GM18867 (cell line): ENCODE measurements around the gene TMEM150C.

Source experiments
- ATAC-seq: cut with Tn5 transposase; IDR thresholded peaks from one replicate; pipeline ENCODE4 v1.9.1; 2021; ENCODE audit warnings: mild to moderate bottlenecking, moderate library complexity; ENCODE audit not compliant: unreplicated experiment

Gene TMEM150C

GRCh38 chr4:82519072-82519471 is 42.7 kb downstream of the TMEM150C start:
- no peak for ATAC-seq

- ATAC-seq, result no peak
These were observed 44.7 kb downstream of the TMEM150C start for GRCh38 chr4:82517043-82517442.

GRCh38 chr4:82515705-82516104 is 46.1 kb downstream of the TMEM150C start:
- no peak for ATAC-seq

GRCh38 chr4:82513382-82513781 is 48.4 kb downstream of the TMEM150C start:
- ATAC-seq, result no peak

GRCh38 chr4:82510216-82510615 is 51.6 kb downstream of the TMEM150C start:
- no peak for ATAC-seq

GRCh38 chr4:82508806-82509428 is 52.9 kb downstream of the TMEM150C start:
- ATAC-seq, result no peak

- no peak for ATAC-seq
These were observed 53.8 kb downstream of the TMEM150C start for GRCh38 chr4:82508011-82508410.

GRCh38 chr4:82501154-82501442 is 60.7 kb downstream of the TMEM150C start:
- ATAC-seq, result no peak

GRCh38 chr4:82500435-82501153 is 61.2 kb downstream of the TMEM150C start:
- no peak for ATAC-seq

- no peak for ATAC-seq
These were observed 61.9 kb downstream of the TMEM150C start for GRCh38 chr4:82499738-82500434.

- ATAC-seq, result no peak
These were observed 65.4 kb downstream of the TMEM150C start for GRCh38 chr4:82496349-82496748.

GRCh38 chr4:82495666-82496065 is 66.1 kb downstream of the TMEM150C start:
- no peak for ATAC-seq

GRCh38 chr4:82493721-82494425 is 67.9 kb downstream of the TMEM150C start:
- ATAC-seq, result no peak

- ATAC-seq, result no peak
These were observed 70.4 kb downstream of the TMEM150C start for GRCh38 chr4:82491251-82491960.

- no peak for ATAC-seq
These were observed 71.8 kb downstream of the TMEM150C start for GRCh38 chr4:82489987-82490386.

GRCh38 chr4:82489076-82489475 is 72.7 kb downstream of the TMEM150C start:
- ATAC-seq, result no peak

- ATAC-seq, result no peak
These were observed 76.6 kb downstream of the TMEM150C start for GRCh38 chr4:82484996-82485783.

- no peak for ATAC-seq
These were observed 79.4 kb downstream of the TMEM150C start for GRCh38 chr4:82482387-82482786.

GRCh38 chr4:82481506-82481840 is 80.3 kb downstream of the TMEM150C start:
- ATAC-seq, result no peak

GRCh38 chr4:82480771-82481505 is 80.8 kb downstream of the TMEM150C start:
- no peak for ATAC-seq
